Suprapubic skin (tissue), 4 donors: ENCODE measurements around the gene MSL3B.

Experiments
- DNase-seq, 2 donors: peaks; one replicate each; pipeline ENCODE4 v3.0.0-alpha.2; 2019; ENCODE audit warnings: low spot score in 2 of 2
- H3K27ac ChIP-seq: fragments of 200-600 bp; sonication (generic); one replicate; pipeline ENCODE4 v1.5.1; 2019
- H3K27me3 ChIP-seq: fragments of 200-600 bp; sonication (generic); one replicate; pipeline ENCODE4 v1.5.1; 2019
- H3K36me3 ChIP-seq: fragments of 200-600 bp; sonication (generic); one replicate; pipeline ENCODE4 v1.5.1; 2019
- H3K4me1 ChIP-seq: fragments of 200-600 bp; sonication (generic); one replicate; pipeline ENCODE4 v1.5.1; 2019
- H3K4me3 ChIP-seq: fragments of 200-600 bp; sonication (generic); one replicate; pipeline ENCODE4 v1.5.1; 2019; ENCODE audit warnings: mild to moderate bottlenecking
- H3K9me3 ChIP-seq: fragments of 200-600 bp; sonication (generic); one replicate; pipeline ENCODE4 v1.5.1; 2019
- CTCF ChIP-seq, 2 donors: fragments of 200-600 bp in 1 of 2; fragments of 450-650 bp in 1 of 2; sonication (generic) in 1 of 2; IDR thresholded peaks; one replicate each; pipeline ENCODE4 v1.5.1; 2016 to 2019; ENCODE audit warnings: antibody characterized with exemption in 2 of 2, mild to moderate bottlenecking in 1 of 2, moderate library complexity in 1 of 2
- EP300 ChIP-seq: sonication (generic); formaldehyde crosslinking; IDR thresholded peaks from one replicate; pipeline ENCODE4 v1.6.1; 2017; ENCODE audit warnings: antibody characterized with exemption
- POLR2A ChIP-seq, 2 donors: fragments of 450-650 bp; IDR thresholded peaks; one replicate each; pipeline ENCODE4 v1.6.1; 2017; ENCODE audit warnings: antibody characterized with exemption in 2 of 2, mild to moderate bottlenecking in 2 of 2, moderate library complexity in 2 of 2
- POLR2AphosphoS5 ChIP-seq, 3 donors: sonication (generic); formaldehyde crosslinking; IDR thresholded peaks; one replicate each; pipeline ENCODE4 v1.6.1; 2017; ENCODE audit warnings: antibody characterized with exemption in 3 of 3
- WGBS: methylation state at CpG from one replicate; pipeline ENCODE4 v1.1.5; 2018; 5-methylcytosine and 5-hydroxymethylcytosine counted together

The MSL3B gene

DNA sequence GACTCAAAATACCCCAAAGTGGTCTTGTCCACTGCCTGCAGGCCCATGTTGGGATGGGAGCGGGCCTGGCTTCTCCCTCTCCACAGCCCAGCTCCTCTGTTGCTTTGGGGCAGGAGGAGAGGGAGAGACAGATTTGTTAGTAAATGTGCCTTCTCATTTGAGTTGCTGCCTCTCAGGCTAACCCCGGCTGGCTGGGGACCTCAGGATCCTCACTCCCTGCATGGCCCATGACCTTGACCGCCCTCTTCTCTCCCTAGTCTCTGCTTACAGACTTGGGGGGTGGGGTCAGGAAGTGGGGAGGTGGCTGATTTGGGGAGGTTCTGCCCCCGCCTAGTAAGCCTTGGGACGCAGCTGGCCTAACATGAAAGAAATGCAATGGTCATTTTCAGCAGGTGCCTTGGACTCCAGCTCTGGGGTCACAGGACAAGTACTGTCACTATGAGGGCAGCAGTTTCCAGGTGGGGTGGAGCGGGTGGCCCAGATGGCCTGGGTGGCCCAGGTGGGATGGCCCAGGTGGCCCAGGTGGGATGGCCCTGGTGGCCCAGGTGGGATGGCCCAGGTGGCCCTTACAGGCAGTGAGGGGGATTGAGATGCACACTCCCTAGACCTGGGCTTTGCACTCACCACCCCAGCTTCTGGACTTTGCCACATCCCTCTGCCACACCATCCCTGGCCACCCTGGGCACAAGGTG lies 37.9 kb downstream of the MSL3B start:
- TF ChIP-seq CTCF (IDR thresholded peaks at IDR 0.05) = no peak
- no peak for TF ChIP-seq POLR2AphosphoS5 (IDR thresholded peaks at IDR 0.05)
- no peak for TF ChIP-seq EP300
- no peak for TF ChIP-seq POLR2A (IDR thresholded peaks at IDR 0.05)
- H3K4me1 ChIP-seq = peaks cover 14% of the 10 kb centered on the region
- H3K4me3 ChIP-seq = no peak overlapping the region
- H3K27me3 ChIP-seq = peaks cover 3% of the 10 kb centered on the region
- H3K9me3 ChIP-seq = peaks cover 3% of the 10 kb centered on the region
- H3K36me3 ChIP-seq = no peaks in the 10 kb centered on the region
- 93% methylated on average over 5 of the region's 6 CpGs for WGBS
- DNase-seq = peak; percentile 33 to 65
- no peak overlapping the region for H3K27ac ChIP-seq

GRCh38 chr2:233829193-233830110 lies 38.7 kb downstream of the MSL3B start:
- Histone ChIP-seq H3K36me3 (no peaks in the 10 kb centered on the region), H3K27me3 (peaks cover 3% of the 10 kb centered on the region), H3K4me3 (no peak overlapping the region), H3K27ac (no peak overlapping the region), H3K9me3 (peaks cover 3% of the 10 kb centered on the region), H3K4me1 (peaks cover 14% of the 10 kb centered on the region)
- WGBS = 62% methylated on average over 9 of the region's 15 CpGs
- DNase-seq = peak; percentile 34
- TF ChIP-seq POLR2AphosphoS5 (IDR thresholded peaks at IDR 0.05) (no peak), CTCF (IDR thresholded peaks at IDR 0.05) (no peak), EP300 (no peak), POLR2A (IDR thresholded peaks at IDR 0.05) (no peak)

DNA sequence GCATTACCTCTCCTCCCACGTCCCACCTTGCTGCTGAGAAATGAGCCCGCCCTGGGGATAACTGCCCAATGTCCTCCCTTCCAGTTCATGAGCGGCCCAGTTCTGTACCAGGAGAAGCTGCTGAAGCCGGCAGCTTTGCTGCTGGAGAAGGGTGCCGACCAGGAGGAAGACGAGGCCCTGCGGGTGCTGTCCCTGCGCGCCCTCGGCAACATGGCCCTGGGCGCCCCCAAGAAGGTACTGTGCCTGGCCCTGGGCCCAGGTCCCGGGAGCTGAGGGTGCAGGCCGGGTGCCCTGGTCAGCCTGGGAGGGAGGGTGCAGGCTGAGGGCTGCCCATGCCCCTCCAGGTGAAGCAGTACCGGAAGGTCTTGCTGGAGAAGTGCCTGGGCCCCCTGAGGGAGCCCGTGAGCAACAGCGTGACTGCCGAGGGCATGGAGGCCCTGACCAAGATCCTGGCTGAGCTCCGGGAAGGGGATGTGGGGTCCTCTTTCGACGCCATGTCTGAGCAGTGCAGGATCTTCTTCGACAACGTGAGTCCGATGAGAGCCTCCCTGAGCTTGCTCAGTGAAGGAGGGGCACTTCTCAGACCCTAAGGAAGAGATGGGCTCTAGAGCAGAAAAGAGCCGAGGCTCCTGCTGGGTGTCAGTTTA lies 39.5 kb downstream of the MSL3B start:
- no peak for TF ChIP-seq EP300
- no peak for TF ChIP-seq CTCF (IDR thresholded peaks at IDR 0.05)
- no peak for TF ChIP-seq POLR2AphosphoS5 (IDR thresholded peaks at IDR 0.05)
- TF ChIP-seq POLR2A (IDR thresholded peaks at IDR 0.05) = no peak
- Histone ChIP-seq H3K4me3 (no peak overlapping the region), H3K4me1 (peaks cover 14% of the 10 kb centered on the region), H3K27ac (no peak overlapping the region), H3K27me3 (peaks cover 3% of the 10 kb centered on the region), H3K9me3 (peaks cover 3% of the 10 kb centered on the region), H3K36me3 (no peaks in the 10 kb centered on the region)
- peak; percentile 38 to 45 for DNase-seq
- 63% methylated on average over 5 of the region's 24 CpGs for WGBS

DNA sequence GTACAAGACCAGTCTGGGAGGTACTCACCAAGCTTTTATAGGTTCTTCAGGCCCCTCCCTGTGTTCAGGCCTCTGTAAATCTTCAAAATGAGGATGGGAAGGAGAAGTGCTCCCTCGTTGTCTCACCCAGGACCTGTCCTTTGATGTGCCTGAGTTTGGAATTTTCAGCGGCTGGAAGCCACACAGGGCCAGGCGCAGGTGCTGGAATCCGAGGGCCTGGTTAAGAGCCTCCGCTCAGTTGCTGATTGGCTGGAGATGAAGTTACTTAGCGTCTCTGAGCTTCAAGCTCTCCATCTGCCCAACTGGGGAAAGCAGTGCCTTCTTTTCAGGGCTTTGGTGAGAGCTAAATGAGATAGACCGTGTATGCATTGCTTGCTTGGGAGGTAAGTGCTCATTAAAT lies 43.8 kb downstream of the MSL3B start:
- peaks cover 3% of the 10 kb centered on the region for H3K9me3 ChIP-seq

More for the DNA sequence above, 43.8 kb downstream of the MSL3B start:
- WGBS = 77% methylated on average over 7 of the region's 7 CpGs
- no peak overlapping the region for H3K4me3 ChIP-seq
- H3K4me1 ChIP-seq = peaks cover 9% of the 10 kb centered on the region
- H3K36me3 ChIP-seq = no peaks in the 10 kb centered on the region
- H3K27me3 ChIP-seq = peaks cover 3% of the 10 kb centered on the region
- peak in 1 of 2 donors; percentile 35 for DNase-seq
- TF ChIP-seq EP300 = no peak
- no peak for TF ChIP-seq POLR2A (IDR thresholded peaks at IDR 0.05)
- TF ChIP-seq POLR2AphosphoS5 (IDR thresholded peaks at IDR 0.05) = no peak
- no peak for TF ChIP-seq CTCF (IDR thresholded peaks at IDR 0.05)
- no peak overlapping the region for H3K27ac ChIP-seq
